Caco-2 (cell line): Measurements from ENCODE around the gene IGFBP2. TPM values are rescaled to one million over a fixed set of nuclear protein-coding genes. Genes with fewer than 3 reads are reported as not detected.

Source experiments
- BruUV-seq: library from RNA; stranded (reverse); fragments of 400-500 nt; replicated peaks from 2 replicates; lab custom pipeline; 2021; lab: Mats Ljungman, UMichigan
- CTCF ChIA-PET: fragments of 300-600 bp; sonication (Branson Sonifier 250); formaldehyde crosslinking; loops from one replicate; lab custom pipeline; 2022; ENCODE audit warnings: antibody characterized with exemption; lab: Charles Lee
- POLR2A ChIA-PET: fragments of 300-600 bp; sonication (Branson Sonifier 250); formaldehyde crosslinking; loops from one replicate; lab custom pipeline; 2022; ENCODE audit warnings: antibody characterized with exemption; lab: Charles Lee
- DNase-seq, 2 experiments: peaks; one replicate each; pipeline versions ENCODE4 v3.0.0 to v3.0.0-alpha.2; 2020 to 2022
- H3K27me3 ChIP-seq: replicated peaks from 2 replicates; pipeline ENCODE4 v1.6.0; 2011; ENCODE audit warnings: low read length; ENCODE audit not compliant: control insufficient read depth, insufficient read depth
- H3K36me3 ChIP-seq: 2 replicates; pipeline ENCODE4 v1.5.1; 2011; ENCODE audit warnings: low read length; ENCODE audit not compliant: control insufficient read depth, insufficient read depth
- H3K4me1 ChIP-seq: fragments of 250-450 bp; sonication (Bioruptor Pico); 2 replicates; pipeline ENCODE4 v1.5.1; 2020; ENCODE audit warnings: mild to moderate bottlenecking
- H3K4me3 ChIP-seq: 2 replicates; pipeline ENCODE4 v1.5.1; 2011; ENCODE audit warnings: low read depth, mild to moderate bottlenecking, control low read depth, low read length
- H3K9me3 ChIP-seq: fragments of 250-450 bp; sonication (Bioruptor Pico); 2 replicates; pipeline ENCODE4 v1.5.1; 2020; ENCODE audit warnings: mild to moderate bottlenecking, moderate library complexity
- H3K27ac Mint-ChIP-seq: one replicate; pipeline ENCODE4 v1.8.0; 2022; ENCODE audit warnings: mixed read lengths; ENCODE audit not compliant: unreplicated experiment
- H3K27me3 Mint-ChIP-seq: one replicate; pipeline ENCODE4 v1.8.0; 2022; ENCODE audit warnings: mixed read lengths; ENCODE audit not compliant: insufficient read depth, unreplicated experiment
- H3K36me3 Mint-ChIP-seq: one replicate; pipeline ENCODE4 v1.8.0; 2022; ENCODE audit warnings: mild to moderate bottlenecking, mixed read lengths; ENCODE audit not compliant: insufficient read depth, unreplicated experiment
- H3K4me1 Mint-ChIP-seq: one replicate; pipeline ENCODE4 v1.8.0; 2022; ENCODE audit warnings: low read depth, mixed read lengths; ENCODE audit not compliant: unreplicated experiment
- H3K4me3 Mint-ChIP-seq: one replicate; pipeline ENCODE4 v1.8.0; 2022; ENCODE audit warnings: mild to moderate bottlenecking, moderate library complexity, mixed read lengths; ENCODE audit not compliant: unreplicated experiment
- H3K9me3 Mint-ChIP-seq: one replicate; pipeline ENCODE4 v1.8.0; 2022; ENCODE audit warnings: mixed read lengths; ENCODE audit not compliant: unreplicated experiment
- intact Hi-C: fragments of 100-400 bp; cut with micrococcal nuclease; formaldehyde crosslinking; loops from one replicate; pipeline ENCODE4 v1.10.0; 2022; ENCODE audit not compliant: unreplicated experiment
- total RNA-seq: library from RNA; stranded (reverse); gene quantifications from 2 replicates; pipeline ENCODE4 v1.2.3, GENCODE V29; 2022
- TF ChIP-seq, protein P1 (sequence below), 2 experiments: fragments of 200-600 bp in 1 of 2; IDR thresholded peaks; 1 replicate in 1 of 2; 2 replicates in 1 of 2; pipeline versions ENCODE4 v1.5.1 to v1.8.0; 2011 to 2022; ENCODE audit warnings: antibody characterized with exemption in 1 of 2, control low read depth in 1 of 2, inconsistent platforms in 1 of 2, low read depth in 1 of 2, low read length in 1 of 2, mild to moderate bottlenecking in 1 of 2, moderate library complexity in 1 of 2; ENCODE audit not compliant: insufficient read depth in 1 of 2, severe bottlenecking in 1 of 2, unreplicated experiment in 1 of 2

IGFBP2 gene
- total RNA-seq, 1 experiment from 2014 or later, result 6.6 TPM

DNA sequence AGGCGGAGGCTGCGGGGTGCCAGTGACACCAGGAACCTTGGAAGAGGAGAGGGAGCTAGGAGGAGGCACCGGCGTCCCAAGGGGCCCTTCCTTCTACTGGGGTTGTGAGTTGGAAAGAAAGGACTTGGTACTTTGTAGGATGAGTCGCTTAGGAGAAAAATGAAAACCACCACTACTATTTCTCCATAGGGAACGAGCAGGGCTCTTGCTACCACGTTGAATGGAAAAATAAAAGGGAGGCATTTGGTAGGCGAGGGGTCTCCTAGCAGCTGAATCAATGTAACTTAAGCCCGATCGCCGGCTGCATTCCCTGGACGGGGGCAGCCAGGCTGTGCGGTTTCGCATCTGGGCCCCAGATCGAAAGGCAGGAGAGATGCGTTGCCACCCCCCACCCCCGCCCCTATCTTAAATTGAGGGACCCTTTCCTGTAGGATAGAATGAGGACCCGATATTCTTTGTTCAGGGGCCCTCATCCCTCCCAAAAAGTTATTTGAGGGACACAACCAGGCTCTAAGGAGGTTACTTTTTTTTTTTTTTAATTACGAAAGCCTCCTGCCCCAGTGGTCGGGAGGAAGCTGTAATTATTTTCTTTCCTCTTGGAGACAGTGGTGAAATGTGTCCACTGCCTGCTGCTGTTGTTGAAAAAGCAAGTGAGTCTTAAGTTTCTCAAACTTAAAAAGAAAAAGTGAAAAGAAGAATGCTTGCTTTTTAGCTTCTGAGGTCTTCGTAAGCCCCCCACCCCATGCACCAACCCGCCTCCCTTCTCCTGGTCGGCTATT, 1.3 kb downstream of the IGFBP2 start:
- CTCF ChIA-PET, result no interaction called here
- Mint-ChIP-seq H3K4me3 (peak overlapping the region; percentile 75), H3K27me3 (peaks cover 46% of the 10 kb centered on the region), H3K9me3 (no peaks in the 10 kb centered on the region), H3K36me3 (no peaks in the 10 kb centered on the region), H3K27ac (no peak overlapping the region), H3K4me1 (peaks cover 21% of the 10 kb centered on the region)
- no peak for DNase-seq
- no peaks in the 10 kb centered on the region for H3K36me3 ChIP-seq
- peaks cover 3% of the 10 kb centered on the region; the same call in 1 of the 2 replicates for H3K27me3 ChIP-seq
- POLR2A ChIA-PET, result no interaction called here
- no peaks in the 10 kb centered on the region for H3K9me3 ChIP-seq
- BruUV-seq, result no TSS peak
- peak overlapping the region; percentile 48 for H3K4me3 ChIP-seq
- TF ChIP-seq, protein P1, sequence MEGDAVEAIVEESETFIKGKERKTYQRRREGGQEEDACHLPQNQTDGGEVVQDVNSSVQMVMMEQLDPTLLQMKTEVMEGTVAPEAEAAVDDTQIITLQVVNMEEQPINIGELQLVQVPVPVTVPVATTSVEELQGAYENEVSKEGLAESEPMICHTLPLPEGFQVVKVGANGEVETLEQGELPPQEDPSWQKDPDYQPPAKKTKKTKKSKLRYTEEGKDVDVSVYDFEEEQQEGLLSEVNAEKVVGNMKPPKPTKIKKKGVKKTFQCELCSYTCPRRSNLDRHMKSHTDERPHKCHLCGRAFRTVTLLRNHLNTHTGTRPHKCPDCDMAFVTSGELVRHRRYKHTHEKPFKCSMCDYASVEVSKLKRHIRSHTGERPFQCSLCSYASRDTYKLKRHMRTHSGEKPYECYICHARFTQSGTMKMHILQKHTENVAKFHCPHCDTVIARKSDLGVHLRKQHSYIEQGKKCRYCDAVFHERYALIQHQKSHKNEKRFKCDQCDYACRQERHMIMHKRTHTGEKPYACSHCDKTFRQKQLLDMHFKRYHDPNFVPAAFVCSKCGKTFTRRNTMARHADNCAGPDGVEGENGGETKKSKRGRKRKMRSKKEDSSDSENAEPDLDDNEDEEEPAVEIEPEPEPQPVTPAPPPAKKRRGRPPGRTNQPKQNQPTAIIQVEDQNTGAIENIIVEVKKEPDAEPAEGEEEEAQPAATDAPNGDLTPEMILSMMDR (IDR thresholded peaks at IDR 0.05; ENCODE audit: insufficient read depth in 1 of 2, low read depth in 1 of 2, low read length in 1 of 2, severe bottlenecking in 1 of 2, unreplicated experiment in 1 of 2), result no peak
- intact Hi-C loops, result no loop called here
- peaks cover 28% of the 10 kb centered on the region for H3K4me1 ChIP-seq

DNA sequence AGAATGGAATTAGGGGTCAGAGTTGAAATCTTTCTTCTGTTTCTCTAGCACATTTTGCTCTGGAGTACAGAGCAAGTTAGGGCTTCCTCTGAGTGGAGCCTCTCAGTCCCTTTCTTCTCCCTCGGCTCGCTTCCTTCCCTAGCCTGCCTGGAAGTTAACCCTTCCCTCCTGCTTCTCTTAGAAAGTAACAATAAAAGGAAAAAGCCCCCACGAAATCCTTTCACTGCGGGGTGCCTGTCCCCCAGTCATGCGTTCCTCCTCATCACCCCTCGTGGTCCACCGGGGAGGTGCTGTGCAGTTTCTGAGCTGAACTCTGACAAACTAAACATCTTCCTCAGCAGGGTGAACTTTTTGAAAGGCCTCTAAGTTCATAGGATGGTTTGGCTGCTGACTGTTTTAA, 2.0 kb downstream of the IGFBP2 start:
- H3K9me3 Mint-ChIP-seq, result no peaks in the 10 kb centered on the region
- H3K27me3 Mint-ChIP-seq, result peaks cover 44% of the 10 kb centered on the region
- TF ChIP-seq, protein P1 (IDR thresholded peaks at IDR 0.05; ENCODE audit: insufficient read depth in 1 of 2, low read depth in 1 of 2, low read length in 1 of 2, severe bottlenecking in 1 of 2, unreplicated experiment in 1 of 2), result no peak
- Histone ChIP-seq H3K36me3 (no peaks in the 10 kb centered on the region), H3K9me3 (no peaks in the 10 kb centered on the region), H3K27me3 (peaks cover 3% of the 10 kb centered on the region; the same call in 1 of the 2 replicates), H3K4me3 (no peak overlapping the region), H3K4me1 (peaks cover 28% of the 10 kb centered on the region)
- no peak overlapping the region for H3K27ac Mint-ChIP-seq
- POLR2A ChIA-PET, result no interaction called here
- no peak for DNase-seq
- intact Hi-C loops, result no loop called here
- peak overlapping the region; percentile 46 for H3K4me3 Mint-ChIP-seq
- CTCF ChIA-PET, result no interaction called here
- no TSS peak for BruUV-seq
- no peaks in the 10 kb centered on the region for H3K36me3 Mint-ChIP-seq
- H3K4me1 Mint-ChIP-seq, result peaks cover 21% of the 10 kb centered on the region

DNA sequence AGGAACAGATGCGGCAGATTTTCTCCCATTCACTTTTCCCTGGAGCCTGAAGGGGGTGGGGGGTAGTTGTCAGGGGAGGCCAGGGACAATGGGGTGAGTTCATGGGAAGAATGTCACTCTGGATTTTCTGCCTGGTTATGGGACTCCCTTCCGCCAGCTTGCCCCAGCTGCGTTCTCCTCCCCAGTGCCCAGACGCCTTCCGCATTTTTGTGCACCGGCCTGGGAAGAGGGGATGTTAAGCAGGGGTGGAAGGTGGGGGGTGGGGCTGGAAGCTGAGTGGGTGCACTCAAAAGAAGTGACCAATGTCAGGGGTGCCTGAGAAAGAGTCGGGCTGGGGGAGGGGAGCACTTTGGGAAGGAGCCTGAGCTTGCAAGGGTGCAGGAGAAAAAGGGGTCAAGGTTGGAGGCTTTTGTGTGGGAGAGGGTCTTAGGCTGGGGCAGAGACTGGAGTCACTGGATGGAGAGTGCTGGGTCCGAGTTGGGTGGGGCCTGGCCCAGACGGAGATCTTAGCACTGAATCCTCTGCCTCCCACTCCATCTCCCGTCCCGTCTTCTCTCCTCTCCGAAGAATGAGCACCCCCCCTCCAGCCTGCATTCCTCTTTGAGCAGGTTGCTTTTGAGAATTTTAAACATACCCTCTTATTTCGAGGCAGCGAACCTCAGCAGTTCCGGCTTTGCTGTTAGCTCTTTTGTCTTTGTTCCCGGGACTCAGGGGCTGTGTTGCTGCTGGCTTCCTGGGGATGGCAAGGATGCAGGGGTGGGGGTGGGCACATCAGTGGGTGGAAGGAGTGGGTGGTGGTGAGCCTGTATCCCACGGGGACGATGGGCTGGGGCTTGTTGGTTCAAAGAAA, 2.7 kb downstream of the IGFBP2 start:
- Mint-ChIP-seq H3K27ac (no peak overlapping the region), H3K36me3 (no peaks in the 10 kb centered on the region), H3K4me1 (peaks cover 21% of the 10 kb centered on the region), H3K9me3 (no peaks in the 10 kb centered on the region), H3K27me3 (peaks cover 42% of the 10 kb centered on the region), H3K4me3 (peak overlapping the region; percentile 40)
- DNase-seq, result no peak
- CTCF ChIA-PET, result no interaction called here
- no peaks in the 10 kb centered on the region for H3K36me3 ChIP-seq
- no peaks in the 10 kb centered on the region for H3K9me3 ChIP-seq
- TF ChIP-seq, protein P1 (IDR thresholded peaks at IDR 0.05; ENCODE audit: insufficient read depth in 1 of 2, low read depth in 1 of 2, low read length in 1 of 2, severe bottlenecking in 1 of 2, unreplicated experiment in 1 of 2), result no peak
- H3K4me3 ChIP-seq, result no peak overlapping the region
- BruUV-seq, result no TSS peak
- intact Hi-C loops, result no loop called here
- H3K4me1 ChIP-seq, result peaks cover 28% of the 10 kb centered on the region
- POLR2A ChIA-PET, result no interaction called here
- H3K27me3 ChIP-seq, result peaks cover 3% of the 10 kb centered on the region; the same call in 1 of the 2 replicates
